SJCRH30 (cell line): ENCODE measurements around the gene ATP10A. TPM values are rescaled to one million over a fixed set of nuclear protein-coding genes. Genes with fewer than 3 reads are reported as not detected.
"Not testable (repeated sequence)": the region's sequence is repeated elsewhere in the genome, so short reads cannot be mapped to it uniquely, and the experiment has no call there.

Experiments
- DNase-seq, 2 experiments: peaks; one replicate each; pipeline ENCODE4 v3.0.0-alpha.2; 2015 to 2020
- H3K27ac ChIP-seq: fragments of 250-450 bp; sonication (Bioruptor Pico); 2 replicates; pipeline ENCODE4 v1.5.1; 2020; ENCODE audit warnings: mild to moderate bottlenecking, moderate library complexity
- H3K27me3 ChIP-seq: fragments of 250-450 bp; sonication (Bioruptor Pico); 2 replicates; pipeline ENCODE4 v1.5.1; 2020; ENCODE audit warnings: mild to moderate bottlenecking, moderate library complexity
- H3K36me3 ChIP-seq: fragments of 250-450 bp; sonication (Bioruptor Pico); 2 replicates; pipeline ENCODE4 v1.5.1; 2020; ENCODE audit warnings: mild to moderate bottlenecking, moderate library complexity
- H3K4me1 ChIP-seq: fragments of 250-450 bp; sonication (Bioruptor Pico); 2 replicates; pipeline ENCODE4 v1.5.1; 2020; ENCODE audit warnings: mild to moderate bottlenecking, moderate library complexity
- H3K4me3 ChIP-seq: fragments of 250-450 bp; sonication (Bioruptor Pico); 2 replicates; pipeline ENCODE4 v1.5.1; 2020; ENCODE audit warnings: mild to moderate bottlenecking, moderate library complexity
- H3K9me3 ChIP-seq: fragments of 250-450 bp; sonication (Bioruptor Pico); replicated peaks from 2 replicates; pipeline ENCODE4 v1.5.1; 2020; ENCODE audit warnings: mild to moderate bottlenecking, moderate library complexity
- total RNA-seq: library from RNA; depleted of rRNA; stranded (reverse); fragments of >200 nt; shearing (Covaris generic); gene quantifications from 2 replicates; pipeline ENCODE4 v1.2.3, GENCODE V29; 2014

ATP10A gene
- total RNA-seq, 1 experiment from 2014 or later, result 1.5 TPM

- no peak overlapping the region for H3K27ac ChIP-seq
- H3K36me3 ChIP-seq, result no peaks in the 10 kb centered on the region
- peaks cover 13% of the 10 kb centered on the region for H3K4me1 ChIP-seq
- peaks cover 5% of the 10 kb centered on the region; the same call in 1 of the 2 replicates for H3K9me3 ChIP-seq
- no peak for DNase-seq
- no peak overlapping the region for H3K4me3 ChIP-seq
- no peaks in the 10 kb centered on the region for H3K27me3 ChIP-seq
These were observed 101.0 kb downstream of the ATP10A start for GRCh38 chr15:25761971-25762662.

GRCh38 chr15:25759421-25759820 is 103.7 kb downstream of the ATP10A start:
- Histone ChIP-seq H3K4me3 (no peak overlapping the region), H3K4me1 (no peaks in the 10 kb centered on the region), H3K36me3 (no peaks in the 10 kb centered on the region), H3K27ac (no peak overlapping the region), H3K27me3 (no peaks in the 10 kb centered on the region), H3K9me3 (no peaks in the 10 kb centered on the region)
- no peak for DNase-seq

- H3K36me3 ChIP-seq, H3K4me1 ChIP-seq, H3K27me3 ChIP-seq, H3K4me3 ChIP-seq, DNase-seq, H3K9me3 ChIP-seq, H3K27ac ChIP-seq: not testable (repeated sequence)
These were observed 104.5 kb downstream of the ATP10A start for GRCh38 chr15:25758612-25759011.

GRCh38 chr15:25743548-25744275 is 119.4 kb downstream of the ATP10A start:
- H3K4me3 ChIP-seq, result no peak overlapping the region
- no peaks in the 10 kb centered on the region for H3K9me3 ChIP-seq
- H3K27ac ChIP-seq, result no peak overlapping the region
- H3K36me3 ChIP-seq, result no peaks in the 10 kb centered on the region
- peaks cover 14% of the 10 kb centered on the region for H3K4me1 ChIP-seq
- H3K27me3 ChIP-seq, result no peaks in the 10 kb centered on the region
- DNase-seq, result no peak

GRCh38 chr15:25742776-25743547 is 120.2 kb downstream of the ATP10A start:
- no peak overlapping the region for H3K27ac ChIP-seq
- no peaks in the 10 kb centered on the region for H3K36me3 ChIP-seq
- H3K27me3 ChIP-seq, result no peaks in the 10 kb centered on the region
- no peak overlapping the region for H3K4me3 ChIP-seq
- H3K9me3 ChIP-seq, result no peaks in the 10 kb centered on the region
- no peak for DNase-seq
- H3K4me1 ChIP-seq, result peaks cover 17% of the 10 kb centered on the region

- H3K27me3 ChIP-seq, result no peaks in the 10 kb centered on the region
- H3K36me3 ChIP-seq, result no peaks in the 10 kb centered on the region
- no peaks in the 10 kb centered on the region for H3K9me3 ChIP-seq
- DNase-seq, result no peak
- peaks cover 22% of the 10 kb centered on the region for H3K4me1 ChIP-seq
- H3K4me3 ChIP-seq, result no peak overlapping the region
- H3K27ac ChIP-seq, result no peak overlapping the region
These were observed 120.9 kb downstream of the ATP10A start for GRCh38 chr15:25742041-25742730.

GRCh38 chr15:25741256-25741580 is 121.9 kb downstream of the ATP10A start:
- Histone ChIP-seq H3K27me3 (no peaks in the 10 kb centered on the region), H3K4me1 (peaks cover 32% of the 10 kb centered on the region), H3K36me3 (no peaks in the 10 kb centered on the region), H3K27ac (no peak overlapping the region), H3K9me3 (no peaks in the 10 kb centered on the region), H3K4me3 (no peak overlapping the region)
- no peak for DNase-seq

GRCh38 chr15:25740383-25741255 is 122.5 kb downstream of the ATP10A start:
- Histone ChIP-seq H3K36me3 (no peaks in the 10 kb centered on the region), H3K4me1 (peaks cover 34% of the 10 kb centered on the region), H3K9me3 (no peaks in the 10 kb centered on the region), H3K27ac (peak overlapping the region; percentile 7; the same call in 1 of the 2 replicates), H3K4me3 (no peak overlapping the region), H3K27me3 (no peaks in the 10 kb centered on the region)
- DNase-seq, result no peak

- Histone ChIP-seq H3K27me3 (no peaks in the 10 kb centered on the region), H3K9me3 (no peaks in the 10 kb centered on the region), H3K27ac (no peak overlapping the region), H3K36me3 (no peaks in the 10 kb centered on the region), H3K4me1 (peaks cover 34% of the 10 kb centered on the region), H3K4me3 (no peak overlapping the region)
- DNase-seq, result peak; percentile 89 to 93
These were observed 123.4 kb downstream of the ATP10A start for GRCh38 chr15:25739687-25740121.

- peak overlapping the region; percentile 49 for H3K27ac ChIP-seq
- no peaks in the 10 kb centered on the region for H3K9me3 ChIP-seq
- H3K27me3 ChIP-seq, result no peaks in the 10 kb centered on the region
- no peaks in the 10 kb centered on the region for H3K36me3 ChIP-seq
- DNase-seq, result no peak
- no peak overlapping the region for H3K4me3 ChIP-seq
- H3K4me1 ChIP-seq, result peaks cover 34% of the 10 kb centered on the region
These were observed 124.8 kb downstream of the ATP10A start for GRCh38 chr15:25738171-25738965.

- DNase-seq, result peak; percentile 61 to 74
- Histone ChIP-seq H3K9me3 (no peaks in the 10 kb centered on the region), H3K4me1 (peaks cover 34% of the 10 kb centered on the region), H3K27ac (peak overlapping the region; percentile 49), H3K27me3 (no peaks in the 10 kb centered on the region), H3K4me3 (peak overlapping the region; percentile 20; the same call in 1 of the 2 replicates), H3K36me3 (no peaks in the 10 kb centered on the region)
These were observed 125.9 kb downstream of the ATP10A start for GRCh38 chr15:25737218-25737643.

- peak overlapping the region; percentile 49; the same call in 1 of the 2 replicates for H3K27ac ChIP-seq
- DNase-seq, result no peak
- no peak overlapping the region; the same call in 1 of the 2 replicates for H3K4me3 ChIP-seq
- H3K36me3 ChIP-seq, result no peaks in the 10 kb centered on the region
- peaks cover 39% of the 10 kb centered on the region for H3K4me1 ChIP-seq
- no peaks in the 10 kb centered on the region for H3K27me3 ChIP-seq
- no peaks in the 10 kb centered on the region for H3K9me3 ChIP-seq
These were observed 126.7 kb downstream of the ATP10A start for GRCh38 chr15:25736461-25736860.
